LNCAP (cell line): ENCODE measurements around the gene SLC35A4.

Experiments
- CTCF ChIP-seq: fragments of 450-650 bp; IDR thresholded peaks from 2 replicates; pipeline ENCODE4 v1.5.1; 2017; ENCODE audit warnings: mild to moderate bottlenecking

The SLC35A4 gene

GRCh38 chr5:140568443-140569063 is 3.9 kb downstream of the SLC35A4 start:
- TF ChIP-seq CTCF = no peak

- no peak for TF ChIP-seq CTCF
Observed at GRCh38 chr5:140569197-140569596, 4.6 kb downstream of the SLC35A4 start.

- TF ChIP-seq CTCF = no peak
Observed at GRCh38 chr5:140570058-140570457, 5.4 kb downstream of the SLC35A4 start.

GRCh38 chr5:140570488-140570887 is 5.9 kb downstream of the SLC35A4 start:
- no peak for TF ChIP-seq CTCF

- no peak for TF ChIP-seq CTCF
Observed at GRCh38 chr5:140571105-140571504, 6.5 kb downstream of the SLC35A4 start.

- no peak for TF ChIP-seq CTCF
Observed at GRCh38 chr5:140573683-140574082, 9.1 kb downstream of the SLC35A4 start.

GRCh38 chr5:140574165-140574564 is 9.5 kb downstream of the SLC35A4 start:
- no peak for TF ChIP-seq CTCF

- no peak; the same call in 1 of the 2 replicates for TF ChIP-seq CTCF
Observed at GRCh38 chr5:140575309-140575708, 10.7 kb downstream of the SLC35A4 start.
